ENCODE results near the gene CX3CL1. TPM values are rescaled to one million over a fixed set of nuclear protein-coding genes. Genes with fewer than 3 reads are reported as not detected.
"Not testable (repeated sequence)": the region's sequence is repeated elsewhere in the genome, so short reads cannot be mapped to it uniquely, and the experiment has no call there.

Gene CX3CL1
- total RNA-seq, 2 experiments from 2014 or later, result not detected

- POLR2A ChIA-PET, result no interaction called here
- Mint-ChIP-seq H3K36me3 (ENCODE audit: low read depth) (no peaks in the 10 kb centered on the region), H3K9me3 (ENCODE audit: insufficient read depth) (no peaks in the 10 kb centered on the region), H3K4me3 (no peak within 1 kb of the TSS), H3K27me3 (ENCODE audit: low read depth) (peaks cover 3% of the 10 kb centered on the region), H3K27ac (no peak within 1 kb of the TSS), H3K4me1 (ENCODE audit: low read depth) (no peaks in the 10 kb centered on the region)
- no peak for DNase-seq
- ATAC-seq, result no peak
- CTCF ChIA-PET, result no interaction called here
These were observed 13.7 kb upstream of the CX3CL1 start, which contains the start of gene CCL22 for GRCh38 chr16:57358527-57359095. Gene CCL22 (plus strand): TSS chr16:57358783. CDS start chr16:57358817, 34 bp downstream.

GRCh38 chr16:57360321-57360935, 11.9 kb upstream of the CX3CL1 start:
- H3K4me1 Mint-ChIP-seq (ENCODE audit: low read depth), result no peaks in the 10 kb centered on the region
- DNase-seq, result no peak
- no peaks in the 10 kb centered on the region for H3K9me3 Mint-ChIP-seq (ENCODE audit: insufficient read depth)
- H3K36me3 Mint-ChIP-seq (ENCODE audit: low read depth), result no peaks in the 10 kb centered on the region
- no peak overlapping the region for H3K27ac Mint-ChIP-seq
- POLR2A ChIA-PET, result no interaction called here
- no peak overlapping the region for H3K4me3 Mint-ChIP-seq
- no peak for ATAC-seq
- CTCF ChIA-PET, result interaction anchor here (2.4 kb wide), 1 partner anchor 56 kb away, joined by 7 read pairs; no protein-coding TSS in a partner anchor
- H3K27me3 Mint-ChIP-seq (ENCODE audit: low read depth), result no peaks in the 10 kb centered on the region

GRCh38 chr16:57361404-57361803, 10.9 kb upstream of the CX3CL1 start:
- Mint-ChIP-seq H3K27ac (no peak overlapping the region), H3K27me3 (ENCODE audit: low read depth) (no peaks in the 10 kb centered on the region), H3K36me3 (ENCODE audit: low read depth) (no peaks in the 10 kb centered on the region), H3K4me1 (ENCODE audit: low read depth) (no peaks in the 10 kb centered on the region), H3K4me3 (no peak overlapping the region), H3K9me3 (ENCODE audit: insufficient read depth) (no peaks in the 10 kb centered on the region)
- no peak for DNase-seq
- ChIA-PET CTCF (interaction anchor here (1.5 to 2.4 kb wide), 2 partner anchors 55 to 61 kb away, joined by 3 to 7 read pairs; no protein-coding TSS in a partner anchor), POLR2A (no interaction called here)
- ATAC-seq, result no peak

GRCh38 chr16:57364143-57364542, 8.1 kb upstream of the CX3CL1 start:
- no peak for ATAC-seq
- no peak overlapping the region for H3K27ac Mint-ChIP-seq
- POLR2A ChIA-PET, result interaction anchor here (0.7 kb wide), 1 partner anchor 320 kb away, joined by 3 read pairs; no protein-coding TSS in a partner anchor
- H3K36me3 Mint-ChIP-seq (ENCODE audit: low read depth), result no peaks in the 10 kb centered on the region
- CTCF ChIA-PET, result interaction anchor here (1.2 kb wide), 1 partner anchor 63 kb away, joined by 3 read pairs; no protein-coding TSS in a partner anchor
- no peaks in the 10 kb centered on the region for H3K4me1 Mint-ChIP-seq (ENCODE audit: low read depth)
- peaks cover 7% of the 10 kb centered on the region for H3K27me3 Mint-ChIP-seq (ENCODE audit: low read depth)
- DNase-seq, result no peak
- H3K4me3 Mint-ChIP-seq, result no peak overlapping the region
- H3K9me3 Mint-ChIP-seq (ENCODE audit: insufficient read depth), result no peaks in the 10 kb centered on the region

GRCh38 chr16:57366544-57367040, 5.7 kb upstream of the CX3CL1 start:
- H3K36me3 Mint-ChIP-seq (ENCODE audit: low read depth), result no peaks in the 10 kb centered on the region
- ATAC-seq (no peak), DNase-seq (no peak)
- no peak overlapping the region for H3K4me3 Mint-ChIP-seq
- no peak overlapping the region for H3K27ac Mint-ChIP-seq
- H3K4me1 Mint-ChIP-seq (ENCODE audit: low read depth), result no peaks in the 10 kb centered on the region
- ChIA-PET POLR2A (no interaction called here), CTCF (interaction anchor here (1.0 kb wide), 1 partner anchor 15 kb away, joined by 3 read pairs; no protein-coding TSS in a partner anchor)
- H3K9me3 Mint-ChIP-seq (ENCODE audit: insufficient read depth), result no peaks in the 10 kb centered on the region
- H3K27me3 Mint-ChIP-seq (ENCODE audit: low read depth), result peaks cover 11% of the 10 kb centered on the region

- ATAC-seq (no peak), DNase-seq (no peak)
- no peak overlapping the region for H3K27ac Mint-ChIP-seq
- ChIA-PET POLR2A (no interaction called here), CTCF (no interaction called here)
- no peaks in the 10 kb centered on the region for H3K9me3 Mint-ChIP-seq (ENCODE audit: insufficient read depth)
- no peaks in the 10 kb centered on the region for H3K4me1 Mint-ChIP-seq (ENCODE audit: low read depth)
- H3K4me3 Mint-ChIP-seq, result no peak overlapping the region
- no peaks in the 10 kb centered on the region for H3K36me3 Mint-ChIP-seq (ENCODE audit: low read depth)
- H3K27me3 Mint-ChIP-seq (ENCODE audit: low read depth), result peaks cover 11% of the 10 kb centered on the region
These were observed 5.1 kb upstream of the CX3CL1 start for GRCh38 chr16:57367116-57367752.

GRCh38 chr16:57371494-57372371, 557 bp upstream of the CX3CL1 start:
- ATAC-seq (no peak), DNase-seq (no peak)
- Mint-ChIP-seq H3K27ac (no peak overlapping the region), H3K4me1 (ENCODE audit: low read depth) (no peaks in the 10 kb centered on the region), H3K4me3 (no peak overlapping the region), H3K36me3 (ENCODE audit: low read depth) (no peaks in the 10 kb centered on the region), H3K27me3 (ENCODE audit: low read depth) (peaks cover 11% of the 10 kb centered on the region), H3K9me3 (ENCODE audit: insufficient read depth) (no peaks in the 10 kb centered on the region)
- ChIA-PET POLR2A (no interaction called here), CTCF (no interaction called here)

GRCh38 chr16:57373117-57373947, 1.0 kb downstream of the CX3CL1 start:
- no peaks in the 10 kb centered on the region for H3K36me3 Mint-ChIP-seq (ENCODE audit: low read depth)
- H3K4me3 Mint-ChIP-seq, result no peak overlapping the region
- peaks cover 6% of the 10 kb centered on the region for H3K27me3 Mint-ChIP-seq (ENCODE audit: low read depth)
- H3K4me1 Mint-ChIP-seq (ENCODE audit: low read depth), result peaks cover 10% of the 10 kb centered on the region
- no peaks in the 10 kb centered on the region for H3K9me3 Mint-ChIP-seq (ENCODE audit: insufficient read depth)
- ATAC-seq (no peak), DNase-seq (no peak)
- POLR2A ChIA-PET, result no interaction called here
- CTCF ChIA-PET, result no interaction called here
- H3K27ac Mint-ChIP-seq, result no peak overlapping the region

GRCh38 chr16:57374067-57374534, 1.8 kb downstream of the CX3CL1 start:
- no peak for DNase-seq
- Mint-ChIP-seq H3K4me3 (no peak overlapping the region), H3K4me1 (ENCODE audit: low read depth) (peaks cover 10% of the 10 kb centered on the region), H3K27me3 (ENCODE audit: low read depth) (peaks cover 4% of the 10 kb centered on the region), H3K9me3 (ENCODE audit: insufficient read depth) (no peaks in the 10 kb centered on the region), H3K36me3 (ENCODE audit: low read depth) (no peaks in the 10 kb centered on the region), H3K27ac (no peak overlapping the region)
- POLR2A ChIA-PET, result no interaction called here
- no peak for ATAC-seq
- CTCF ChIA-PET, result no interaction called here

- H3K36me3 Mint-ChIP-seq (ENCODE audit: low read depth); POLR2A ChIA-PET; CTCF ChIA-PET; DNase-seq; H3K27ac Mint-ChIP-seq; H3K27me3 Mint-ChIP-seq (ENCODE audit: low read depth); ATAC-seq; H3K9me3 Mint-ChIP-seq (ENCODE audit: insufficient read depth); H3K4me3 Mint-ChIP-seq; H3K4me1 Mint-ChIP-seq (ENCODE audit: low read depth): not testable (repeated sequence)
These were observed 2.7 kb downstream of the CX3CL1 start for GRCh38 chr16:57374925-57375465.

- ATAC-seq (no peak), DNase-seq (no peak)
- H3K36me3 Mint-ChIP-seq (ENCODE audit: low read depth), result no peaks in the 10 kb centered on the region
- H3K4me3 Mint-ChIP-seq, result no peak overlapping the region
- no peak overlapping the region for H3K27ac Mint-ChIP-seq
- H3K9me3 Mint-ChIP-seq (ENCODE audit: insufficient read depth), result no peaks in the 10 kb centered on the region
- CTCF ChIA-PET, result no interaction called here
- POLR2A ChIA-PET, result no interaction called here
- peaks cover 16% of the 10 kb centered on the region for H3K4me1 Mint-ChIP-seq (ENCODE audit: low read depth)
- no peaks in the 10 kb centered on the region for H3K27me3 Mint-ChIP-seq (ENCODE audit: low read depth)
These were observed 4.1 kb downstream of the CX3CL1 start for GRCh38 chr16:57376313-57376818.

All from activated CD8-positive, alpha-beta T cell treated with anti-CD3 and anti-CD28 coated beads, Interleukin-2, amount 10 ng/mL, durations not matched to agents 7 days and 5 days (primary cell).